Loucy (cell line): ENCODE results near the gene HOXB1.

Experiments used
- EZH2phosphoT487 ChIP-seq: fragments of 200-600 bp; IDR thresholded peaks from 2 replicates; pipeline ENCODE4 v1.6.1; 2018; ENCODE audit warnings: antibody characterized with exemption, mild to moderate bottlenecking, moderate library complexity, borderline replicate concordance
- TF ChIP-seq, protein P1 (sequence below): fragments of 200-600 bp; sonication (generic); conservative IDR thresholded peaks from 2 replicates; pipeline ENCODE4 v1.5.1; 2014; ENCODE audit warnings: mild to moderate bottlenecking, antibody characterized with exemption, low read length

DNA sequence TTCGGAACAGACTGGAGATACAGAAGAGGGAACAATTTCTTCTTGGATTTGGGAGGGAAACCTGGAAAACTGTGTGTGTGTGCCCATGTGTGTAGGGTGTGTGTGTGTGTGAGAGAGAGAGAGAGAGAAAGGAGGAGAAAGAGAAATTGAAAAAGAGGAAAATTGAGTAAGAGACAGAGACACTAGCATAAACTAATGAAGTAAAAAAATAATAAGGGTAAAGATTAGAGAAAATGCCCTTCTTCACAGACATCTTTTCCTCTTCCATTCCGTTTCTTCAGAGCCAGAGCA, 28.0 kb upstream of the HOXB1 start:
- TF ChIP-seq, protein P1, sequence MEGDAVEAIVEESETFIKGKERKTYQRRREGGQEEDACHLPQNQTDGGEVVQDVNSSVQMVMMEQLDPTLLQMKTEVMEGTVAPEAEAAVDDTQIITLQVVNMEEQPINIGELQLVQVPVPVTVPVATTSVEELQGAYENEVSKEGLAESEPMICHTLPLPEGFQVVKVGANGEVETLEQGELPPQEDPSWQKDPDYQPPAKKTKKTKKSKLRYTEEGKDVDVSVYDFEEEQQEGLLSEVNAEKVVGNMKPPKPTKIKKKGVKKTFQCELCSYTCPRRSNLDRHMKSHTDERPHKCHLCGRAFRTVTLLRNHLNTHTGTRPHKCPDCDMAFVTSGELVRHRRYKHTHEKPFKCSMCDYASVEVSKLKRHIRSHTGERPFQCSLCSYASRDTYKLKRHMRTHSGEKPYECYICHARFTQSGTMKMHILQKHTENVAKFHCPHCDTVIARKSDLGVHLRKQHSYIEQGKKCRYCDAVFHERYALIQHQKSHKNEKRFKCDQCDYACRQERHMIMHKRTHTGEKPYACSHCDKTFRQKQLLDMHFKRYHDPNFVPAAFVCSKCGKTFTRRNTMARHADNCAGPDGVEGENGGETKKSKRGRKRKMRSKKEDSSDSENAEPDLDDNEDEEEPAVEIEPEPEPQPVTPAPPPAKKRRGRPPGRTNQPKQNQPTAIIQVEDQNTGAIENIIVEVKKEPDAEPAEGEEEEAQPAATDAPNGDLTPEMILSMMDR: no peak
- no peak for TF ChIP-seq EZH2phosphoT487
